ENCODE measurements around the gene FA2H. TPM values are rescaled to one million over a fixed set of nuclear protein-coding genes. Genes with fewer than 3 reads are reported as not detected.

FA2H gene
- total RNA-seq, 1 donor from 2014 or later = not detected

GRCh38 chr16:74666425-74667254 is 108.0 kb downstream of the FA2H start, which contains the start of gene RFWD3:
TSS of gene RFWD3 (minus strand) at chr16:74666877. CDS start at chr16:74661449, 5,428 bp downstream.
- peaks cover 23% of the 10 kb centered on the region for H3K36me3 Mint-ChIP-seq
- Histone ChIP-seq H3K4me2 (peak within 1 kb of the TSS; percentile 87), H3K79me2 (ENCODE audit: low read depth) (peaks cover 50% of the 10 kb centered on the region), H3K4me1 (no peaks in the 10 kb centered on the region), H3K9ac (peak within 1 kb of the TSS; percentile 83), H3K9me3 (ENCODE audit: low read depth) (no peaks in the 10 kb centered on the region), H3K27ac (peak within 1 kb of the TSS; percentile 42), H3K4me3 (peak within 1 kb of the TSS; percentile 81), H3K27me3 (peaks cover 9% of the 10 kb centered on the region), H3K36me3 (peaks cover 9% of the 10 kb centered on the region), H2AFZ (replicated peaks) (peak within 1 kb of the TSS; percentile 98), H4K20me1 (ENCODE audit: low read depth) (peaks cover 18% of the 10 kb centered on the region), H3F3A (ENCODE audit: low read depth) (no peaks in the 10 kb centered on the region)
- H3K27ac Mint-ChIP-seq = peak within 1 kb of the TSS; percentile 98
- no peak for TF ChIP-seq CTCF (IDR thresholded peaks at IDR 0.05)
- no peak for TF ChIP-seq EZH2phosphoT487 (IDR thresholded peaks at IDR 0.05)
- no peak for TF ChIP-seq EZH2 (IDR thresholded peaks at IDR 0.05)
- peak; percentile 98 for DNase-seq (ENCODE audit: low spot score)
- peaks cover 18% of the 10 kb centered on the region for H3K9me3 Mint-ChIP-seq
- H3K27me3 Mint-ChIP-seq (ENCODE audit: insufficient read depth, low read depth) = peaks cover 8% of the 10 kb centered on the region
- peak within 1 kb of the TSS; percentile 100 for H3K4me3 Mint-ChIP-seq
- peaks cover 11% of the 10 kb centered on the region for H3K4me1 Mint-ChIP-seq

DNA sequence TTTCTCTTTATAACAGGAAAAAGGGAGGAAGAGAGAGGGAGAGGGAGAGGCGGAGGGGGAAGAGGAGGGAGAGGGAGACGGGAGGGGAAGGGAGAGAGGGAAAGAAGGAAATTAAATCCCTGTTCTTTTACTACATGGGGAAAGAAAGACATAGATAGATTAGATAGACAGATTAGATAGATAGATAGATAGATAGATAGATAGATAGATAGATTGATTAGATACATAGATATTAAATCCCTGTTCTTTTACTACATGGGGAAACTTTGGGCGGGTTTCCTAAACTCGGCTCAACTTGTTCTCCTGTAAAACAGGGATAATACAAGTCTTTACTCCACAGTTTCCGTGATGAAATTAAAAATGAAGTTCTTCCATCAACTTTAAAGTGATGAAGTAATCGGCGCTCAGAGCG is 108.6 kb downstream of the FA2H start:
- H3K9me3 Mint-ChIP-seq = peaks cover 18% of the 10 kb centered on the region
- peaks cover 11% of the 10 kb centered on the region for H3K4me1 Mint-ChIP-seq
- H3F3A ChIP-seq (ENCODE audit: low read depth) = no peaks in the 10 kb centered on the region
- peaks cover 24% of the 10 kb centered on the region for H4K20me1 ChIP-seq (ENCODE audit: low read depth)
- peak overlapping the region; percentile 83 for H3K9ac ChIP-seq
- H3K27me3 Mint-ChIP-seq (ENCODE audit: insufficient read depth, low read depth) = peaks cover 8% of the 10 kb centered on the region
- no peak overlapping the region for H2AFZ ChIP-seq (replicated peaks)
- H3K4me3 Mint-ChIP-seq = peak overlapping the region; percentile 100
- H3K27me3 ChIP-seq = peaks cover 9% of the 10 kb centered on the region
- TF ChIP-seq EZH2phosphoT487 (IDR thresholded peaks at IDR 0.05) (no peak), CTCF (IDR thresholded peaks at IDR 0.05) (no peak), EZH2 (IDR thresholded peaks at IDR 0.05) (no peak)
- H3K36me3 Mint-ChIP-seq = peaks cover 23% of the 10 kb centered on the region
- no peak for DNase-seq (ENCODE audit: low spot score)
- H3K79me2 ChIP-seq (ENCODE audit: low read depth) = peaks cover 57% of the 10 kb centered on the region
- no peak overlapping the region for H3K27ac Mint-ChIP-seq
- H3K4me2 ChIP-seq = peak overlapping the region; percentile 85
- no peak overlapping the region for H3K27ac ChIP-seq
- H3K4me1 ChIP-seq = no peaks in the 10 kb centered on the region
- H3K4me3 ChIP-seq = peak overlapping the region; percentile 81
- peaks cover 9% of the 10 kb centered on the region for H3K36me3 ChIP-seq
- H3K9me3 ChIP-seq (ENCODE audit: low read depth) = no peaks in the 10 kb centered on the region

Other genes starting within 250 kb of the FA2H start
- 117 and 138 TPM in 2 replicates for gene GLG1, start 167.7 kb downstream of the FA2H start, total RNA-seq (ENCODE audit: low replicate concordance)
- 55.7 and 61.5 TPM in 2 replicates for gene RFWD3, start 107.9 kb downstream of the FA2H start, total RNA-seq (ENCODE audit: low replicate concordance)
- 0.04 and 0.31 TPM in 2 replicates for gene MLKL, start 74.0 kb downstream of the FA2H start, total RNA-seq (ENCODE audit: low replicate concordance)
- 38.4 and 64.0 TPM in 2 replicates for gene WDR59, start 210.3 kb upstream of the FA2H start, total RNA-seq (ENCODE audit: low replicate concordance)
- 9.3 and 26.3 TPM in 2 replicates for gene ZNRF1, start 224.2 kb upstream of the FA2H start, total RNA-seq (ENCODE audit: low replicate concordance)